Breast epithelium (tissue), 4 donors: ENCODE measurements around the gene PLEKHA6. TPM values are rescaled to one million over a fixed set of nuclear protein-coding genes. Genes with fewer than 3 reads are reported as not detected.

ENCODE experiments used
- DNase-seq, 2 donors: peaks; one replicate each; pipeline ENCODE4 v3.0.0-alpha.2; 2019; ENCODE audit warnings: low spot score in 2 of 2
- H3K27ac ChIP-seq, 2 donors: fragments of 200-600 bp; sonication (generic) in 1 of 2; one replicate each; pipeline ENCODE4 v1.5.1; 2016 to 2019; ENCODE audit warnings: mild to moderate bottlenecking in 1 of 2
- H3K27me3 ChIP-seq, 2 donors: fragments of 200-600 bp; sonication (generic) in 1 of 2; one replicate each; pipeline versions ENCODE4 v1.5.1 to v1.6.0; 2017 to 2019; ENCODE audit warnings: control low read depth in 1 of 2, mild to moderate bottlenecking in 1 of 2
- H3K36me3 ChIP-seq: fragments of 200-600 bp; one replicate; pipeline ENCODE4 v1.5.1; 2019
- H3K4me1 ChIP-seq, 2 donors: fragments of 200-600 bp; sonication (generic); one replicate each; pipeline ENCODE4 v1.5.1; 2016 to 2019; ENCODE audit warnings: control low read depth in 1 of 2
- H3K4me3 ChIP-seq, 3 donors: fragments of 200-600 bp; sonication (generic); 1 replicate in 2 of 3; 2 replicates in 1 of 3; pipeline ENCODE4 v1.5.1; 2016 to 2019; ENCODE audit warnings: mild to moderate bottlenecking in 3 of 3, moderate library complexity in 2 of 3
- H3K9me3 ChIP-seq, 2 donors: fragments of 200-600 bp; sonication (generic) in 1 of 2; one replicate each; pipeline ENCODE4 v1.5.1; 2016 to 2019; ENCODE audit warnings: control low read depth in 1 of 2
- CTCF ChIP-seq, 3 donors: fragments of 450-650 bp; IDR thresholded peaks; one replicate each; pipeline ENCODE4 v1.5.1; 2016 to 2017; ENCODE audit warnings: antibody characterized with exemption in 3 of 3, mild to moderate bottlenecking in 3 of 3, moderate library complexity in 3 of 3
- POLR2A ChIP-seq: fragments of 450-650 bp; IDR thresholded peaks from one replicate; pipeline ENCODE4 v1.6.1; 2016; ENCODE audit warnings: antibody characterized with exemption, mild to moderate bottlenecking, moderate library complexity
- POLR2AphosphoS5 ChIP-seq, 3 donors: sonication (generic); formaldehyde crosslinking; IDR thresholded peaks; one replicate each; pipeline ENCODE4 v1.6.1; 2017; ENCODE audit warnings: antibody characterized with exemption in 3 of 3
- intact Hi-C: fragments of 100-400 bp; cut with DNase I; formaldehyde crosslinking; loops from one replicate; pipeline ENCODE4 v1.15.1; 2023; ENCODE audit warnings: low total_unique reads
- total RNA-seq, 3 donors: library from RNA; depleted of rRNA; stranded (reverse); fragments of >200 nt; gene quantifications; one replicate each; pipeline ENCODE4 v1.1.0, GENCODE V29; 2016

The PLEKHA6 gene
- total RNA-seq, 3 donors from 2014 or later, result 1.4 to 34.0 (median 17.7) TPM

- H3K4me1 ChIP-seq, result no peaks in the 10 kb centered on the region
- no peak overlapping the region for H3K27ac ChIP-seq
- H3K9me3 ChIP-seq, result no peaks in the 10 kb centered on the region
- no peaks in the 10 kb centered on the region for H3K27me3 ChIP-seq
- intact Hi-C loops, result loop anchor here (5.0 kb wide), 1 partner anchor 54 kb away; no protein-coding TSS in a partner anchor
- TF ChIP-seq CTCF (IDR thresholded peaks at IDR 0.05) (no peak), POLR2A (no peak), POLR2AphosphoS5 (IDR thresholded peaks at IDR 0.05) (no peak)
- no peak overlapping the region for H3K4me3 ChIP-seq
- no peak for DNase-seq
- no peaks in the 10 kb centered on the region for H3K36me3 ChIP-seq
Measured at GRCh38 chr1:204211046-204211445, 148.7 kb downstream of the PLEKHA6 start.

GRCh38 chr1:204207136-204207616, 152.6 kb downstream of the PLEKHA6 start:
- peak; percentile 49 to 76 for DNase-seq
- no peaks in the 10 kb centered on the region for H3K9me3 ChIP-seq
- TF ChIP-seq POLR2A, result no peak
- TF ChIP-seq POLR2AphosphoS5 (IDR thresholded peaks at IDR 0.05), result peak in 1 of 3 donors; percentile 27
- TF ChIP-seq CTCF (IDR thresholded peaks at IDR 0.05), result peak; percentile 74 to 83 (median 78)
- intact Hi-C loops, result no loop called here
- no peak overlapping the region for H3K4me3 ChIP-seq
- no peaks in the 10 kb centered on the region for H3K27me3 ChIP-seq
- H3K27ac ChIP-seq, result no peak overlapping the region
- H3K4me1 ChIP-seq, result no peaks in the 10 kb centered on the region
- no peaks in the 10 kb centered on the region for H3K36me3 ChIP-seq

- H3K36me3 ChIP-seq, result no peaks in the 10 kb centered on the region
- H3K9me3 ChIP-seq, result no peaks in the 10 kb centered on the region
- H3K27ac ChIP-seq, result peak overlapping the region in 1 of 2 donors; percentile 26
- intact Hi-C loops, result no loop called here
- DNase-seq, result no peak
- H3K4me1 ChIP-seq, result no peaks in the 10 kb centered on the region
- H3K27me3 ChIP-seq, result no peaks in the 10 kb centered on the region
- TF ChIP-seq CTCF (IDR thresholded peaks at IDR 0.05), result peak in 1 of 3 donors; percentile 40
- no peak for TF ChIP-seq POLR2A
- H3K4me3 ChIP-seq, result no peak overlapping the region
Measured at GRCh38 chr1:204206121-204206520, 153.6 kb downstream of the PLEKHA6 start.

- DNase-seq, result no peak
- Histone ChIP-seq H3K36me3 (no peaks in the 10 kb centered on the region), H3K27me3 (no peaks in the 10 kb centered on the region), H3K9me3 (no peaks in the 10 kb centered on the region), H3K4me3 (no peak overlapping the region), H3K27ac (peak overlapping the region in 1 of 2 donors; percentile 26), H3K4me1 (no peaks in the 10 kb centered on the region)
- intact Hi-C loops, result no loop called here
- TF ChIP-seq POLR2A, result no peak
- no peak for TF ChIP-seq POLR2AphosphoS5 (IDR thresholded peaks at IDR 0.05)
- no peak for TF ChIP-seq CTCF (IDR thresholded peaks at IDR 0.05)
Measured at GRCh38 chr1:204205486-204205885, 154.2 kb downstream of the PLEKHA6 start.

GRCh38 chr1:204204944-204205343, 154.8 kb downstream of the PLEKHA6 start:
- Histone ChIP-seq H3K36me3 (no peaks in the 10 kb centered on the region), H3K27me3 (no peaks in the 10 kb centered on the region), H3K4me3 (no peak overlapping the region), H3K4me1 (no peaks in the 10 kb centered on the region), H3K9me3 (no peaks in the 10 kb centered on the region), H3K27ac (no peak overlapping the region)
- DNase-seq, result no peak
- intact Hi-C loops, result no loop called here
- TF ChIP-seq POLR2AphosphoS5 (IDR thresholded peaks at IDR 0.05) (no peak), POLR2A (no peak), CTCF (IDR thresholded peaks at IDR 0.05) (no peak)
